ENCODE data around the gene OR51I1. TPM values are rescaled to one million over a fixed set of nuclear protein-coding genes. Genes with fewer than 3 reads are reported as not detected.

OR51I1 gene
- total and polyA plus RNA-seq, 2 of the 13 experiments (the other 11 are each of a cell fraction or from before 2014, with no cell fraction given): 0.09 TPM; not detected in 1

DNA sequence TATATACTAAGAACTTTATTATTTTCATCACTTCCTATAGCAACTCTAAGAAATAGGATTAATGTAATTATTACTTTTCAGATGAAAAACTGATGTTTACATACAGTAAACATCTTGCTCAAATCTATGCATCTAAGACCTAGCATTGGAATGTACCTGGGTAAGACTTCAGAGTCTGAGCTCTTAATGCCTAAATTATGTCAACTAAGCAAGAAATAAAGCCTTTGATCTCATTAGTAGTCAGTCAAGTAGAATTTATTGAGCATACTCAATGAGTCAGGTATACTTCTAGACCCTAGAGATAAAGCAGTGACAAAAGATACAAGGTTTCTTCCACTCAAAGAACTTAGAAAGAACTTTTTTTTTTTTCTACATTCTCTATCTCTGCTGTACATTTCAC, 36.1 kb downstream of the OR51I1 start:
- Histone ChIP-seq H3K9me3 (ENCODE audit: low read length) (no peaks in the 10 kb centered on the region), H3K4me3 (replicated peaks in 1 of 3; ENCODE audit: insufficient read depth in 1 of 3, low read depth in 2 of 3, low read length in 3 of 3) (no peak overlapping the region), H3K79me2 (ENCODE audit: insufficient read depth, low read length) (no peaks in the 10 kb centered on the region), H2AFZ (ENCODE audit: low read length) (no peak overlapping the region), H3K4me2 (ENCODE audit: low read depth, low read length) (no peak overlapping the region), H3K4me1 (ENCODE audit: insufficient read depth, low read length) (no peaks in the 10 kb centered on the region), H3K27ac (ENCODE audit: extremely low read length, insufficient read depth, low read length) (no peak overlapping the region), H4K20me1 (ENCODE audit: insufficient read depth, low read length) (no peaks in the 10 kb centered on the region), H3K36me3 (replicated peaks in 1 of 2; ENCODE audit: control insufficient read depth in 1 of 2, insufficient read depth in 2 of 2, low read length in 2 of 2) (no peaks in the 10 kb centered on the region), H3K9ac (ENCODE audit: insufficient read depth, low read depth, low read length) (no peak overlapping the region), H3K27me3 (ENCODE audit: control insufficient read depth in 1 of 2, insufficient read depth in 2 of 2, low read length in 2 of 2) (peaks cover 0 to 8% of the 10 kb centered on the region in 2 experiments; a peak in 1 of 5 replicates)
- no peak for ATAC-seq
- no TSS peak for BruUV-seq (replicated peaks)
- in situ Hi-C loops (cut with HindIII; ENCODE audit: extremely low pct_ligation_motif_present, low pct_unique_long_range_greater_than_20kb): no loop called here
- no peak for DNase-seq (ENCODE audit: low spot score)
- FAIRE-seq: no peak
- CTCF ChIA-PET (ENCODE audit: low intra/inter-chr PET ratio, low total read pairs): no interaction called here
- POLR2A ChIA-PET: no interaction called here
- intact Hi-C loops (cut with micrococcal nuclease; ENCODE audit: unreplicated experiment): no loop called here
- TF ChIP-seq SP1 (IDR thresholded peaks at IDR 0.05) (no peak), SP1 (CRISPR knock-in tag; IDR thresholded peaks at IDR 0.05) (no peak), MAFF (IDR thresholded peaks at IDR 0.05; ENCODE audit: low read depth, low read length) (peak; percentile 66), HDAC2 (CRISPR knock-in tag; IDR thresholded peaks at IDR 0.05) (no peak), MAFK (conservative IDR thresholded peaks at IDR 0.05 in 1 of 2, IDR thresholded peaks at IDR 0.05 in 1 of 2; ENCODE audit: low read length in 2 of 2) (peak; percentile 58 to 68)

DNA sequence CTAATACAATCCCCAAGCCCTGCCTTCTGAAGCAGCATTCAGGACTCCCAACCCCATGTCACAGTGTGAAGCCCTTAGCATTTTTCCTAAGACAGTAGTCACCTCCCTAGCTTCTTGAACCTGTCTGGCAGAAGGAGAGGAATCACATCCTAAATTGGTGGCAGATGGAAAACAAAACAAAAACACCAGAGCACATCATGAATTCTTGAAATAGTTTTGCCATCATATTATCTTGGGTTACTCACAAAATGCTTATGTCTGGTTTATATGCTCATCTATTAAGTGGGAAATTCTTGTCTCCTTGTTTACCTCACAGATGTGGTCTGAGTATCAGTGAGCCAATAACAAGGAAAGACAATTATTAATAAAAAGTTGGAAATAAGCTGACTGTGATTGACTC, 42.4 kb downstream of the OR51I1 start:
- DNase-seq (ENCODE audit: low spot score) (no peak), ATAC-seq (no peak), FAIRE-seq (no peak)
- Histone ChIP-seq H3K9ac (ENCODE audit: insufficient read depth, low read depth, low read length) (no peak overlapping the region), H4K20me1 (ENCODE audit: insufficient read depth, low read length) (no peaks in the 10 kb centered on the region), H3K4me3 (replicated peaks in 1 of 3; ENCODE audit: insufficient read depth in 1 of 3, low read depth in 2 of 3, low read length in 3 of 3) (no peak overlapping the region), H3K36me3 (replicated peaks in 1 of 2; ENCODE audit: control insufficient read depth in 1 of 2, insufficient read depth in 2 of 2, low read length in 2 of 2) (no peaks in the 10 kb centered on the region), H2AFZ (ENCODE audit: low read length) (no peak overlapping the region), H3K4me1 (ENCODE audit: insufficient read depth, low read length) (no peaks in the 10 kb centered on the region), H3K27ac (ENCODE audit: extremely low read length, insufficient read depth, low read length) (no peak overlapping the region), H3K4me2 (ENCODE audit: low read depth, low read length) (no peak overlapping the region), H3K79me2 (ENCODE audit: insufficient read depth, low read length) (no peaks in the 10 kb centered on the region), H3K27me3 (ENCODE audit: control insufficient read depth in 1 of 2, insufficient read depth in 2 of 2, low read length in 2 of 2) (peaks cover 0 to 8% of the 10 kb centered on the region in 2 experiments; a peak in 1 of 5 replicates), H3K9me3 (ENCODE audit: low read length) (no peaks in the 10 kb centered on the region)
- POLR2A ChIA-PET: no interaction called here
- no TSS peak for BruUV-seq (replicated peaks)
- intact Hi-C loops (cut with micrococcal nuclease; ENCODE audit: unreplicated experiment): no loop called here
- in situ Hi-C loops (cut with HindIII; ENCODE audit: extremely low pct_ligation_motif_present, low pct_unique_long_range_greater_than_20kb): no loop called here
- CTCF ChIA-PET (ENCODE audit: low intra/inter-chr PET ratio, low total read pairs): no interaction called here
- TF ChIP-seq, protein P1, sequence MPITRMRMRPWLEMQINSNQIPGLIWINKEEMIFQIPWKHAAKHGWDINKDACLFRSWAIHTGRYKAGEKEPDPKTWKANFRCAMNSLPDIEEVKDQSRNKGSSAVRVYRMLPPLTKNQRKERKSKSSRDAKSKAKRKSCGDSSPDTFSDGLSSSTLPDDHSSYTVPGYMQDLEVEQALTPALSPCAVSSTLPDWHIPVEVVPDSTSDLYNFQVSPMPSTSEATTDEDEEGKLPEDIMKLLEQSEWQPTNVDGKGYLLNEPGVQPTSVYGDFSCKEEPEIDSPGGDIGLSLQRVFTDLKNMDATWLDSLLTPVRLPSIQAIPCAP (CRISPR knock-in tag; IDR thresholded peaks at IDR 0.05; ENCODE audit: low read depth): no peak
- TF ChIP-seq IRF2 (CRISPR knock-in tag; IDR thresholded peaks at IDR 0.05) (no peak), ZNF143 (CRISPR knock-in tag; IDR thresholded peaks at IDR 0.05) (no peak), ZFP82 (CRISPR knock-in tag; IDR thresholded peaks at IDR 0.05; ENCODE audit: borderline replicate concordance) (no peak), NAIF1 (CRISPR knock-in tag; IDR thresholded peaks at IDR 0.05; ENCODE audit: borderline replicate concordance) (no peak), KAT2B (IDR thresholded peaks at IDR 0.05; ENCODE audit: borderline replicate concordance, low read depth, low read length) (no peak), NRL (CRISPR knock-in tag; IDR thresholded peaks at IDR 0.05; ENCODE audit: borderline replicate concordance) (no peak), HNRNPUL1 (IDR thresholded peaks at IDR 0.05; ENCODE audit: low read depth, low read length) (no peak)
- TF ChIP-seq, protein P2, sequence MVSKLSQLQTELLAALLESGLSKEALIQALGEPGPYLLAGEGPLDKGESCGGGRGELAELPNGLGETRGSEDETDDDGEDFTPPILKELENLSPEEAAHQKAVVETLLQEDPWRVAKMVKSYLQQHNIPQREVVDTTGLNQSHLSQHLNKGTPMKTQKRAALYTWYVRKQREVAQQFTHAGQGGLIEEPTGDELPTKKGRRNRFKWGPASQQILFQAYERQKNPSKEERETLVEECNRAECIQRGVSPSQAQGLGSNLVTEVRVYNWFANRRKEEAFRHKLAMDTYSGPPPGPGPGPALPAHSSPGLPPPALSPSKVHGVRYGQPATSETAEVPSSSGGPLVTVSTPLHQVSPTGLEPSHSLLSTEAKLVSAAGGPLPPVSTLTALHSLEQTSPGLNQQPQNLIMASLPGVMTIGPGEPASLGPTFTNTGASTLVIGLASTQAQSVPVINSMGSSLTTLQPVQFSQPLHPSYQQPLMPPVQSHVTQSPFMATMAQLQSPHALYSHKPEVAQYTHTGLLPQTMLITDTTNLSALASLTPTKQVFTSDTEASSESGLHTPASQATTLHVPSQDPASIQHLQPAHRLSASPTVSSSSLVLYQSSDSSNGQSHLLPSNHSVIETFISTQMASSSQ (IDR thresholded peaks at IDR 0.05; ENCODE audit: low read depth): no peak
- TF ChIP-seq, protein P2 (CRISPR knock-in tag; IDR thresholded peaks at IDR 0.05; ENCODE audit: borderline replicate concordance): no peak
- TF ChIP-seq, protein P3, sequence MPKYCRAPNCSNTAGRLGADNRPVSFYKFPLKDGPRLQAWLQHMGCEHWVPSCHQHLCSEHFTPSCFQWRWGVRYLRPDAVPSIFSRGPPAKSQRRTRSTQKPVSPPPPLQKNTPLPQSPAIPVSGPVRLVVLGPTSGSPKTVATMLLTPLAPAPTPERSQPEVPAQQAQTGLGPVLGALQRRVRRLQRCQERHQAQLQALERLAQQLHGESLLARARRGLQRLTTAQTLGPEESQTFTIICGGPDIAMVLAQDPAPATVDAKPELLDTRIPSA (CRISPR knock-in tag; IDR thresholded peaks at IDR 0.05; ENCODE audit: borderline replicate concordance): no peak

Measured in HepG2 (cell line).